GM12875 (cell line): ENCODE measurements around the gene ATP6V0D1.
A peak's percentile ranks its signal among the peaks of the same experiment; 100 is the strongest.

Source experiments
- H3K4me3 ChIP-seq: one replicate; pipeline ENCODE4 v1.5.1; 2011; ENCODE audit warnings: low read depth, low read length, control low read depth
- TF ChIP-seq, protein P1 (sequence below): IDR thresholded peaks from 2 replicates; pipeline ENCODE4 v1.5.1; 2011; ENCODE audit warnings: low read depth, mild to moderate bottlenecking, control low read depth, inconsistent platforms, low read length, moderate library complexity, borderline replicate concordance; ENCODE audit not compliant: insufficient read depth

The ATP6V0D1 gene

DNA sequence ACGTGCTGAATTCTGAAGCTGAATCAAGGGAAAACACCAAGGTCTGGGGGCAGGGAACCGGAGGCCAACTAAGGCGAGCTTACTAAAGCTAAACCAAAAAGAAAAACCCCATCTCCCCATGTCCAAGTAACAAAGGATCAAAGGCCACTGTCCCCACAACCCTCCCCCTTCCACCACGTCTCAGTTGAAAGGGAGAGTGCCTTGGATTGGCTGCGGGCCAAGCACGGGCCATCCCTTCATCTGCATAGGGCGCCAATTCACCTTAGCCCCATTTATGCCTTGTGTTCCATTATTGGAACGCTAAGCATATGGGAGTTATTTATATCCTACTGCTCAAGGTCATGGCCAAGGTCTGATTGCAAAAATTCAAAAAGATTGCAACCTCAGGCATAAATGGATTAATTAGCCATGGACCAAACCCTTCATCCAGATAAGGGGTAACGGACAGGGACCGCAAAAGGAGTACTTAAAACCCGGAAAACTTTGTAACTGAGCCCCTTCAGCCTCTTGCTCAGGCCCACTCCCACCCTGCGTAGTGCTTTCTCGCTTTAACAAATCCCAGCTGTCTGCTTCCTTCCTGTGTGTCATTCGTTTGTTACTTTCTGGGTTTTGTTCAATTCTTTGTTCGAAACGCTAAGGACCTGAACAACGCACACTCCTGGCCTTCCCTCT lies 740 bp upstream of the ATP6V0D1 start:
- TF ChIP-seq, protein P1, sequence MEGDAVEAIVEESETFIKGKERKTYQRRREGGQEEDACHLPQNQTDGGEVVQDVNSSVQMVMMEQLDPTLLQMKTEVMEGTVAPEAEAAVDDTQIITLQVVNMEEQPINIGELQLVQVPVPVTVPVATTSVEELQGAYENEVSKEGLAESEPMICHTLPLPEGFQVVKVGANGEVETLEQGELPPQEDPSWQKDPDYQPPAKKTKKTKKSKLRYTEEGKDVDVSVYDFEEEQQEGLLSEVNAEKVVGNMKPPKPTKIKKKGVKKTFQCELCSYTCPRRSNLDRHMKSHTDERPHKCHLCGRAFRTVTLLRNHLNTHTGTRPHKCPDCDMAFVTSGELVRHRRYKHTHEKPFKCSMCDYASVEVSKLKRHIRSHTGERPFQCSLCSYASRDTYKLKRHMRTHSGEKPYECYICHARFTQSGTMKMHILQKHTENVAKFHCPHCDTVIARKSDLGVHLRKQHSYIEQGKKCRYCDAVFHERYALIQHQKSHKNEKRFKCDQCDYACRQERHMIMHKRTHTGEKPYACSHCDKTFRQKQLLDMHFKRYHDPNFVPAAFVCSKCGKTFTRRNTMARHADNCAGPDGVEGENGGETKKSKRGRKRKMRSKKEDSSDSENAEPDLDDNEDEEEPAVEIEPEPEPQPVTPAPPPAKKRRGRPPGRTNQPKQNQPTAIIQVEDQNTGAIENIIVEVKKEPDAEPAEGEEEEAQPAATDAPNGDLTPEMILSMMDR, result no peak
- H3K4me3 ChIP-seq, result peak overlapping the region; percentile 67

DNA sequence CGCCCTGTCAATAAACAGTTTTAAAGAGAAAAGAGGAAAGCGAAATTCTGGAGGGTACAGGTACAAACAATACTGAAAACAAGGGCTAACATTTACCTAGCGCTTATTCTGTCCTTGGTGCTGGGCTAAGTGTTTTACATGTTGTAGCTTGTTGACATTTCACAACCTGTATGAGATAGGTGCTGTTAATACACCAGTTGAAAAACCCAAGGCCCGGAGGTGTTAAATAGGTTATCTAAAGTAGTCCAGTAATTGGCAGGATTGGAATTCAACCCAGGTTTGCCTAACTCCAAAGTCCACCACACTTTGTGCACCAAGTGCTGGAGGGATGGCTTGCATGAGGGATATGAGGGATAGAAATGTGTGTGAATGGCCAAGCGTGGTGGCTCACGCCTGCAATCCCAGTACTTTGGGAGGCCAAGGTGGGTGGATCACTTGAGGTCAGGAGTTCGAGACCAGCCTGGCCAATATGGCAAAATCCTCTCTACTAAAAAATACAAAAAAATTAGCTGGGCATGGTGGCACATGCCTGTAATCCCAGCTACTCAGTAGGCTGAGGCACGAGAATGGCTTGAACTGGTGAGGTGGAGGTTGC lies 2.9 kb downstream of the ATP6V0D1 start:
- TF ChIP-seq, protein P1, result no peak
- no peak overlapping the region for H3K4me3 ChIP-seq

DNA sequence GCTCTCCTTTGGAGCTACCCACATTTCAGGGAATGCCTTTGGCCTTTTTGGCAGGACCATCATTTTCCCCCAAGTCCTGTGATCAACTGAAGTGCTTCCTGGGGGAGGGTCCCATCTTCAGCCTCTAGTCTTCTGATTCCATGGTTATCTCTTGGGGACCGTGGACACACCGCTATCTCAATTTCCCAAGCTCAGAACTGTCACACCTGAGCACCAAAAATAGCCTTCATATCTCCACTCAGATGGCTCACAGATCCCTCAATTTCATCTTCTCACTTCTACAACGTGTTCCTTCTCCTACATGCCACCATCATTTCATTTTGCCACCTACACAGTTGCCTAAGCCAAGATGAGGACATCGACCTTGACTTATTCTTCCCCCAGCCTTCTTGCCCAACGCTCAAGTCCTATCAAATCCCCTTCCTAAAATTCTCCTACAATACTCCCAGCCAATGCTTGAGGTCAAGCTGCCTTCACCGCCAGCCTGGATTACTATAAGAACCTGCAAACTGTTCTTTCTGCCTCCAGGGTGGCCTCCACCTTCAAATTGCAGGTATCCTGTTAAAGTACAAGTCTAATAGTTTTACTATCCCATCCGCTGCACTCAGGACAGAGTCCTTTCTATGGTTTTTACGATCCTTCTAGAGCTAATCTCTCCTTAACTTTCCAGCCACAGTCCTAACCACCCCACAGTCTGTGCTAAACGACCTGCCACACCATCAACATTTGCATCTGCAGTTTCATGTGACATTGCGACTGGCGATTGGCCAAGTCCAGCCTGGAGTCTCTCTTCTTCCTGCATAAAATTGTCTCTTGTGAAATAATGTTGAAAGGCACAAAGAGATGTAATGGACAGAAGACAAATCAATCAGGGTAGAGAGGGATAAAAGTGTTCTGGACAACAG lies 6.2 kb downstream of the ATP6V0D1 start:
- H3K4me3 ChIP-seq, result no peak overlapping the region
- TF ChIP-seq, protein P1, result no peak

DNA sequence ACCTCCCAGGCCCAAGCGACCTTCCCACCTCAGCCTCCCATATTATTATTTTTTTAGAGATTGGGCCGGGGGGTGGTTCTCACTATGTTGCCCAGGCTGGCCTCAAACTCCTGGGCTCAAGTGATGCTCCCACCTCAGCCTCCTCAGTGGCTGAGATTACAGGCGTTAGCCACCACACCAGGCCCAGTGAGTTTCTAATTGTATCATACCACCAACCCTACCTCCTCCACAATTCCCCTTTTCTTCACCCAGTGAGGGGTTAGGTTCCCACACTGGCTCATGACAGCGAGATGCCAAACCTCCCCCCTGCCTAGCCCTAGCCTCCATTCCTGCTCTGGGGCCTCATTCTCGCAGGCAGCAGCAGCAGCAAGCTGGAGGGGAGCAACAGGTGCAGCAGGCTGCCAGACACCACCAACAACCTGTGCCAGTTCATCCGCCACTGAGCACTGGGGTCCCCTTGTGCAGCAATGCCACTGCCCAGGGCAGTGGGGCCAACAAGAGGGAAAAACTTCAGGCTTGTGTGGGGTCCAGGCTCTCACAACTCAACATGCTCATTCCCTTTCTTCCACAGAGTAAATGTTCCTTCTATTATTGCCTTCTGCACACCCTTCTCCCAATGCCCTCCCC lies 9.1 kb downstream of the ATP6V0D1 start:
- TF ChIP-seq, protein P1, result no peak
- no peak overlapping the region for H3K4me3 ChIP-seq

DNA sequence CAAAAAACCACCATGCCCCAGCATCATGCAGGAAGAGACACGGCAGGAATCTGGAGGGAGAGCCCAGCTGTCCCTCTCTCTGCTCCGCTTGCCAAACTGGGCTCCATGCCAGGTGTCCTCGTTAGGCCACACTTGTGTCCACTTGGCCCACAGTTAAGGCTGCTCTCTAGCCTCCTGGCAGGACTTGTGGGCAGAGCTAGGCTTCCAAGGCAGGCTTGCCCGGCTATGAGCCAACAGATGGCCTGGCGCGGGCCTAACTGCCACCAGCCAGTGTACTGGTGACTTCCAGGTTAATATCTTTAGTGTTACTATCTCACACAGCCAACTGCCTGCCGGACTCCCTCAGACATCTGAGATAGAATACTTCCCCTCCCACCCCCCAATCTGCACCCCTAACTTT lies 10.6 kb downstream of the ATP6V0D1 start:
- H3K4me3 ChIP-seq, result no peak overlapping the region
- TF ChIP-seq, protein P1, result no peak

DNA sequence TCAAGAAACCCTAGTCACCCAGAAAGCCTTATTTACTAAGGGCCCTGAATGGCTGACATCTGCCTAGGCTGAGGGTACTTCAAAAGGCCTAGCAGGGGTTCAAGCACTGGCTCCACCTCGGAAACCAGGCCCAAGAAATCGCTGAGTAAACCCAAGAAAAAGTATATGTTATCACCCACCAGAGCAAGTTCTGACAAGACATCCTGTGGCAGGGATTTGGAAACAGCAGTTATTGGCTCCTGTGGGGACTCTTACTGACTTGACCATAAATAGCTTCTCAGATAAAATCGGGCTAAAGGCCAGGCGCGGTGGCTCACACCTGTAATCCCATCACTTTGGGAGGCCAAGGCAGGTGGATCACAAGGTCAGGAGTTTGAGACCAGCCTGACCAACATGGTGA lies 12.2 kb downstream of the ATP6V0D1 start:
- no peak overlapping the region for H3K4me3 ChIP-seq
- TF ChIP-seq, protein P1, result no peak
